DMS53 (cell line): Measurements from ENCODE around the gene GRIA1.

Experiments
- DNase-seq: peaks from one replicate; lab custom pipeline; 2025; lab: John Stamatoyannopoulos, UW

GRIA1 gene

DNA sequence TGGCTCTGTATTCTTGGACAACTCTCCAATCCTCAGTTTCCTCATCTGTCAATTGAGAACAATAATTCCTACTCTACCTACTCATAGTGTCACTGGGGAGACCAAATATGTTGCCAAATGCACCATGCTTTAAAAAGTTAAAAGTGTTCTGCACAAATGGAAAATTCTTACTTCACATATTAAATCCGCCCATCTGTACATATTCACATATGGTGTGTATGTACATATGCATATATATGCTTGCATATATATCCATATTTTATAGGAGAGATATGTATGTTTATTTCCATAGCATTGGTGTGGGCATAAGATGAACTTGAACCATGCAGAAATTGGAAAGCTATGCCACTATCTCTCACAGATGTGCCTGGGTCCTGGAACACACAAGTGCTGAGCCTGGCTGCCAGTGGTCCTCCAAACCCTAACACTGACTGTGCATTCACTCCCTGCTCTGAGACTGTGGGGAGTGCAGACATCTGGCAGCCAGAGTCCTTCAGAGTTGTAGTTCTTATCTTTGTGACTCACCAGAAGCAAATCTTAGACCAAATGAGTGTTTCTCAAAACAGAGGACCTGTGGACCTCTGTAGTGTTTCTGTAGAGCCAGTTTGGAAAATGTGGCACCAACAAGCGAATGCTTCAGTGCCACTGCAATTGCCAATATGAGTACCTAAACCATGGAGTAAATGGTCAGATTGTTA lies 168.7 kb downstream of the GRIA1 start:
- DNase-seq: no peak

DNA sequence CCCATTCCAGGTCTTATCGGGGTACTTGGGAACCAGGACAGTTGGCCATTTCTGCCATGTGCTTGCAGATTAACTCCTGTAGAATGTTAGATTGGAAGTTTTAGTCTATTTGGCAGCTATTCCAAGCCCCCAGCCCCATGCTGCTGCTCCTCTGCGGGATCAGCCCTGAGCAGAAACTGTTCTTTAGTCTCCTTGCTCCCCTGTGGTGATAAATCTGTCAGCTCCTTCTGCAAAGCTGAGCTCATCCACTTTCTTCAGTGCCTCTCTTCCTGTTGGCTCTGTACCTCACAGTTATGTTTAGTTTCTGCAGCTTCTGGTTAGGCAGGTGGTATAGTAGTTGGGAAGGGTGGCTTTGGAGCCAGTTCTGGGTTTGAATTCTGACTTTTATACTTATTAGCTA lies 170.4 kb downstream of the GRIA1 start:
- no peak for DNase-seq

DNA sequence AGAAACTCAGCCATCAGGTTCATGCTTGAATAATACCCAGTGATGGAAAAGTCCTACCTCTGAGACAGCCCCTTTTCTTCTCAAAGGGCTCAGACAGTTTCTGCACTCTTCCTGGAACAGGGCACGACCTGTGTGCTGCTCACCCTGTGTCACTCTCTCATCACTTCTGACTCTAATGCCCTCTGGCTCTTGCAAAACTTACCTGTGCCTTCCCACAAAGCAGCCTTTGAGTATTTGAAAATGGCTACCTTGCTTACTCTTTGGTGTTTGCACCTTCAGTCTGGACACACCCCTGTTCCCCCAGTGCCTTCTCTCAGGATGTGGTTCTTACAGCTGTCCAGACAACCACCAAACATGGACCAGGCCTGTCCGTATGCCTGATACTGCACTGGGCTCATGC lies 171.4 kb downstream of the GRIA1 start:
- no peak for DNase-seq

DNA sequence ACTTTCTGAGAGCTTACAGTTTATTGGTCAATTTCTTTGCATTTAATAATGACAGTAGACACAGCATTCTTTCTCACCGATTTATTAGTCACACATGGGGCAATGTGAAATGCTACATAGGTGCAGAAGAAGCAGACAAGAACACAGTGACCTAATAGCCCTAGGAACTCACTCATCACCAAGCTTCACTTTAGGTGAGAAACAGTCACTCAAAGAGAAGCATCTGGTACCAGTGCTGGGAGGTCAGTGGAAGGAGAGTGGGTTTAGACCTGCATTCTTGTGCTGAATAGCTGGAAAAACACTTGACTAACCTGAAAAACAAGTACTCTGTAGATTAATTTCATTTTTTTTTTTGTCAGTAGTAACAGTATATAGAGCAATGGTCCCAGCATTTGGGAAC lies 179.6 kb downstream of the GRIA1 start:
- peak; percentile 56 for DNase-seq

- DNase-seq: no peak
Measured at GRCh38 chr5:153671653-153672346, 181.3 kb downstream of the GRIA1 start.

DNA sequence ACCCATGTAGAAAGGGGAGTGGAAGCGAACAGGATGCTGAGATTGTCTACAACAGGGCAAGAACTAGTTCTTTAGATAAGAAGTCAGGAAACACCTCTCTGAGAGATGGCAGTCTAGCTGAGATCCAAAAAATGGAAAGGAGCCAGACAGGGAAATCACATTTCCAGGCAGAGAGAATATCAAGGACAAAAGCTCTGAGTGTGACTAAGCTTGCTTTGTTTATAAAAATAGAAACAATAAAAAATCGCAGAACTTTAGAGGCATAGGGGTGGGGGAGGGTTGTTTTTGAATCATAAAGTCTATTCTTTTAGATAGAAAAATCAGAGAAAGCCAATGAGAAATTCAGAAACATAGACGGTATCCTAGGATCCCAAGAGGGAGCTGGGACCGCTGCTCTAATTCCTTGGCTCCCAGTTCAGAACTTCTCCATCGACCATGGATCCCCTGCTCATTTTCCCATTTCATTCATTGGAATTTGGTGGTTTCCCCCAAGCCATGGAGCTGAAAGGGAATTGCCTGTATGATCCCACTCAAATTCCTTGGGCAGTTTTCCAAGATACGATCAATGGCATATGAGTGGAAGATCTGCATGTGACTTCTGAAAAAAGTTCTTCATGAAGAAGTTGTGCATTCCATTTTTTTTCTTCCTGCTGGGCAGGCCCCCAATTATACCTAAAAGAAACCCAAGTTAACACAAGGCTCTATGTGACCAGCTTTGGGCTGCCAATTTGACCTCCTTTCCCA lies 182.0 kb downstream of the GRIA1 start:
- DNase-seq: no peak

- DNase-seq: no peak
Measured at GRCh38 chr5:153674356-153674755, 183.9 kb downstream of the GRIA1 start.

DNA sequence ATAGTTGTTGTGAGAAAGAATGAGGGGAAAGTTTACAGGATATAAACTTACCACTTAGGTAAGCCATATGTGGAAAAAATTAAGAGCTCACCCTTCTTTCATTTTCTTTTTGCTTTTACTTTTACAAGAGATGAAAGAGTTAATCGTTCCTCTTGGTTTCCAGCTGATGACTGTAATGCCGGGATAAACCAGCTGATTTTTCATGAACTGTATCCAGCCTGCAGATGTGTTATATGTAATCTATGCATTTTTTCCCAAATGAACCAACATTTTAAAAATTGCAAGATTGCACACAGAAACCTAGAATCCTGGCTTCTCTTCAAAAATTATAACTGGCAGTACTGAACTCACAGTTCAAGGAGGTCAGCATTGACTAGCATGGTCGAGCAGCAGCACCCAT lies 185.9 kb downstream of the GRIA1 start:
- DNase-seq: no peak

- no peak for DNase-seq
Measured at GRCh38 chr5:153676821-153677220, 186.4 kb downstream of the GRIA1 start.

DNA sequence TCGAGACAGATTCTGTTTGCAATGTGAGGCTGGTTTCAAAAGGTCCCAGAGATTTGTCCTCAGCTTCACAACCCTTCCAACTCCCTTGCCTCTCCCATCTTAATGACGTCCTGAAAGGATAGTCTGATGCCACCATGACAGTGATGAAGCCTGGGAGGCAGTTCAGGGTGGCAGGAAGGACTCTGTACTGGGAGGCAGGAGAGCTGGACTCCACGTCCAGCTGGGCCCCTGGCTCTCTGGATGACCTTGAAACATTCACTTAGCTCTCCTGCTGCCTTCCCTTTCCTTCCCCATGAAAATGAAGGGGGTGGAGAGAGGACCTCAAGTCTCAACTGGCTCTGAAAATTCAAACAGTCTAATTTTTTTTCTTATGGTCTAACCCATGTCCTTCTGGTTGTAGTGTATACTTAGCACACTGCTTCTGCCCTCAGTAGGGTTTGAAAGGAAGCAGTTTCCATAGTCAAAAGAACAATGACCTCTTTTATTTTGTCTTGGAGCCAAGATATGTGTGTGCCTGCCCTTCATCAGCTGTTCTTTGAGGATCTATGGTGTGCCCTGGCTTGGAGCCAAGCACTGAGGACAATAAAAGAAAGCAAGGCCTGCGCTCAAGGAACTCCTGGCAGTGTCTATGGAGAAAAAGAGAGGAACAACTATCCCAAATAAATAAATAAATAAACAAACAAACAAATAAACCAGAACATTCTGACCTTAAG lies 188.3 kb downstream of the GRIA1 start:
- no peak for DNase-seq

DNA sequence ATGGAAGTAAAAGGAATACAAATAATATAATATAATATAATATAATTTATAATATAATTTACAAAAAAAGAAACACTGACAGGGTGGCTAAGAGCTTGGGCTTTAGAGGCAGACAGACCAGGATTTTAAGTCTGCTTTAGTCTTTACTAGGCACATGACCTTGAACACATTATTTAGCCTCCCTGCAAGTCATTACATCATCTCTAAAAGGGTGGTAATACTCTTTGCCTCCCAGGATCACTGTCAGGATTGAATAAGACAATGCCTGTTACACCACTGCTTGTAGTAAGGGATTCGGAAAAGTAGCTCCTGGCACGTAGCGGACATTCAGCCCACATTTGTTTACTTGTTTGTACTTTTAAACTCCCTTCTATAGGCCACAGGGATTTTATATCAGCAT lies 199.8 kb downstream of the GRIA1 start:
- DNase-seq: no peak

DNA sequence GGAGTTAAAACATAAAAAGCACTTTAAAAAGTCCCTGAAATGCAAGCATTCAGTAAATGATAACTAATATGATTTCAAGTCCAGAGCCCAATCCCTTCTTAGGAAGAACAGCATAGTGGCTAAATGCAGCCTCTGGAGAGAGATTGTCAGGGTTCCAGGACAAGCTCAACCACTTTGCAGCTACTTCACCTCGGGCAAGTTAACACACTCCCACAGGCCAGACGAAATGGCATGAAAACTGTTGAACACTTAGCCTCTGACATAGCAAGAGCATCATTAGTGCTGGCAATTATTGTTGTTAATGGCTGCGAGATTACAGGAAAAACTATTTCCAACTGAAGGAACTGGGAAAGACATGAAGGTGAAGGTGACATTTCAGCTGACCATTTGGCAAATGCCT lies 205.8 kb downstream of the GRIA1 start:
- DNase-seq: no peak

DNA sequence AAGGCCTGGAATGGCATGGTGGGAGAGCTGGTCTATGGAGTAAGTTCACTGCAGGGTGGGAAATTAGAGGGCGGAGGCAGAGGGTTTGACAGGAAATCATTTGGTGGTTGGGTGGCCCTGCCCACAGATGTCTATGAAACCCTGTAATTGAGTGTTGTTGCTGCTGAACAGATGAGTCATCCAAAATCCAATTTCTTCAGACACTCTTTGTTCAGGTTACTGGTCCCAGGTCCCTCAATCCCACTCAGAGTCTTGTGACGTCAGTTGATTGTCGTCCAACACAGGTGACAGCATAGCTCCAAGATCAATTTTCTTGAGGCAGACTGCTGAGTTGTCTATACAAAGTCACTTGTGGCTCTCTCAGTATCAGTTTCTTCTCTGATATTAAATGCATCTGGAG lies 208.6 kb downstream of the GRIA1 start:
- no peak for DNase-seq

DNA sequence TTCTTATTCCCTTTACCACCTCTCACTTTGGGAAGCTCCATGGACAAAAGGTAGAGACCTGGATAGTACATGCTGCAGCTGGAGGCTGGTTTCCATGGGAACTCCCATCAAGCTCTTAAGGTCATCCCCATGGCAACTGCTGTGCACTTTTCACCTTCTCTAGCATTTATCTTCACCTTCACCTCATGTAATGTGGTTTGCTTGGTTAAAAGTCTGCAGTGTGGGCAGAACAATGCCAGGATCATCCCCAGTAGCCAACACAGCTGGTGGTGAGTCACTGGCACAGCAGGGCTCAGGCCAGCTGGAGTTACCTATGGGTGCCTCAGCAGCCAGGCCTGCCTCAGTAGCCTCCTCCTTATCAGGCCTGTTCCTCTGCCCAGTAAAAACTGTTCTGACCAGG lies 210.5 kb downstream of the GRIA1 start:
- DNase-seq: peak; percentile 83

- no peak for DNase-seq
Measured at GRCh38 chr5:153702265-153702664, 211.8 kb downstream of the GRIA1 start.

- no peak for DNase-seq
Measured at GRCh38 chr5:153704110-153704509, 213.6 kb downstream of the GRIA1 start.

GRCh38 chr5:153707626-153708025 lies 217.2 kb downstream of the GRIA1 start:
- DNase-seq: no peak

DNA sequence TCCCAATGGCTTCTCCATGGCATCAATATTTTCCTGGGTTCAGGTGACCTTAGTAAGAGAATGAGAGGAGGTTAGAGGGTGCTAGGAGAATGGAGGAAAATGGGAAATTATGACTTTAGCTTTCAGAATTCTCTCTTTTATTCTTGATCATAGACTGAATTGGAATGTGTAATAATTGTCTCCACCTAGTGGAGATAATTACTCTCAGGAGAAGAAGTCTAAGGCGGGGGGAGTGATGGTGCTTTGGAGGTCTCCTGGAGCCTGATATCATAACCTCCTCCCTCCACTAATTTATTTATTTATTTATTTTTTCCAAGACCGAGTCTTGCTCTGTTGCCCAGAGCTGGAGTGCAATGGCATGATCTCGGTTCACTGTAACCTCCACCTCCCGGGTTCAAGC lies 221.3 kb downstream of the GRIA1 start:
- DNase-seq: peak; percentile 17

DNA sequence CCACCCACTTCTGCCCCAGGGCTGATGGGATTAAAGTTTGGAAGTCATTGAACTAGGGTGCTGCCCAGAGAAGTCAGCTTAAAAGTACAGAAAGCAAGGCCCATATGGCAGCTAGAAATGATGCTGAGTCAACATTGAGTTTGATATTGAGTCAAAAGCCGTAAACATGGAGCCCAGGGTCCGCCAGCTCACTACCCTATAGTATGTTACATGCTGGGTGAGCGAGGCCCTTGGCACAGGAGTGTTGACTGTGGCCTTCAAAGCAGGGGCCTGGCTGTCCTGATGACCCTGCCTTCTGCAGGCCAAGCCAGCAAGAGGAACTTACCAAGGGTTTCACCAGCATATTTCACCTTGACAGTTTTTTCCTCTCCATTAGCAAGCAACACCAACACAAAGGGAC lies 222.5 kb downstream of the GRIA1 start:
- no peak for DNase-seq

DNA sequence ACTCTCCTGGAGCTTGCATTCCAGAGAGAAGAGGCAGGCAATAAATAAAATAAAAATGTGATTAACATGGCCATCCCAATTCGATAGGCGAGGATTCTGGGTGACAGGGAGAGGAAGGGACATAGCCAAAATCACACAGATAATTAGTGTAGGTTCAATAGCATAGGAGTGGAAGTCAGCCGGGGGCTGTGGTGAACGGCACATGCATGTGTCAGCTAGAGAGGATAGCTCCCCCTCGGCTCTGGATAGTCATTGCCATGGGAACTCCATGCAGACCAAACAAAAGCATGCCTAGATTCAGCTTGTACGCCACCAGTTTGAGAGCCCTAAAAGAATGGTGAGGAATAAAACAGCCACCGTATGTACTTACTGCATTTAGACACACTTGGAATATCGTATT lies 223.5 kb downstream of the GRIA1 start:
- no peak for DNase-seq

GRCh38 chr5:153714798-153715197 lies 224.3 kb downstream of the GRIA1 start:
- DNase-seq: no peak

- DNase-seq: no peak
Measured at GRCh38 chr5:153717287-153717686, 226.8 kb downstream of the GRIA1 start.

GRCh38 chr5:153718713-153719112 lies 228.2 kb downstream of the GRIA1 start:
- peak; percentile 66 for DNase-seq
